GM18505 (cell line): ENCODE data around the gene ZNF526.
"Not testable (repeated sequence)": the region's sequence is repeated elsewhere in the genome, so short reads cannot be mapped to it uniquely, and the experiment has no call there.

Experiments used
- ATAC-seq: cut with Tn5 transposase; IDR thresholded peaks from one replicate; pipeline ENCODE4 v1.9.1; 2021; ENCODE audit not compliant: unreplicated experiment
- POLR2A ChIP-seq: IDR thresholded peaks from 4 replicates; pipeline ENCODE4 v1.6.1; 2011; ENCODE audit warnings: borderline replicate concordance; ENCODE audit not compliant: insufficient read depth, insufficient read length; ENCODE audit errors: extremely low read depth

ZNF526 gene

DNA sequence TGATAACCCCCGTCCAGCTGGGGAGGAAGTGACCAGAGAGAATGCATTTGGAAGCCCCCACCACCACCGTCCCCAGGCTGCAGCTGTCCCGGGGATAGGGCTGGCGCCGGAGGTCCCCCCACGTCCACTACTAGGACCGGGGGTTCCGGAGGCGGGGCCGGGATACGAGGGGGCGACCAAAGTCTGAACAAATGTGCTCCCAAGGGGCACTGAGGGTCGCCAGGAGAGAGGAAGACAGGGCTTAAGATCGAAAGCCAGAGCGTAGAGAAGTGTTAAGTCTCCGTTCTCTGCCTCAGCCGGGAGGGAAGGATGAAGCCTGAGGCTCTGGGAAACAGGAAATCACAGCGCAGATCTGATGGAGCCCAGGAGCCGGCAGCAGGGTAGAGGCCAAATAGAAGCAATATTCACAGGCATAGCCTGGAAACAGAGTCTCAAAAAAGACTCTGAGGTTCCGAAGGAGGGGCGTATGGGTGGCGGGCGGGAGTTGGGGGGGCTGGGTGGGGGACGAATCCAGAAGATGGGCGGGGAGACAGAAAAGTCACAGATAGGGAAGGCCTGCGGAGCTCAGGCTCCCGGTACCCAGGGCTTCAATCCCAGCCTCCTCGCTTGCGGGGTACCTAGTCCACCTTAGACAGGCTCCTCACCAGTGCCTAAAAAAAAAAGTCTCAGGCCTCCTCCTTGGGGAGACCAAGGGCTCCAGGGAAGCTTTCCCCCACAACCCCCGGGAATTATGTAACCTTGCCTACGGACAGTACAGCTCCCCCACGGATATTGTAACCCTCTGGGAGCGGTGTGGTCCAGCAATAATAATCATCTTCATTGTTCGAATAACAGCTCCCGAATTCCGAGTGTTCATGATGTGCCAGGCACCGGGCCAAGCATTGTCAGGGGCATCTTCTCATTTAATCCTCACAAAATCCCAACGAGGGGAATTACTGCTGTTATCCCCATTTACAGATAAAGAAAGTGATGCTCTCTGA is 35.9 kb downstream of the ZNF526 start:
- ATAC-seq: no peak
- no peak for TF ChIP-seq POLR2A

DNA sequence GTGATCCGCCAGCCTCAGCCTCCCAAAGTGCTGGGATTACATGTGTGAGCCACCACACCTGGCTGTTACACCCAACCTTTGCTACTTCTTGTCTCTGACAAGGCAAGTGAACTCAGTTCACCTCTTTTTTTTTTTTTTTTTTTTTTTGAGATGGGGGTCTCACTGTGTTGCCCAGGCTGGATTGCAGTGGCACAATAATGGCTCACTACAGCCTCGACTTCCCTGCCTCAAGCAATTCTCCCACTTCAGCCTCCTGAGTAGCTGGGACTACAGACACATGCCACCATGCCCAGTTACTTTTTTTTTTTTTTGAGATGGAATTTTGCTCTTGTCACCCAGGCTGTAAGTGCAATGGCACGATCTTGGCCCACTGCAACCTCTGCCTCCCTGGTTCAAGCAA is 37.7 kb downstream of the ZNF526 start:
- not testable (repeated sequence) for ATAC-seq

- ATAC-seq: no peak
- TF ChIP-seq POLR2A: no peak
Measured at GRCh38 chr19:42261763-42262162, 41.7 kb downstream of the ZNF526 start.

DNA sequence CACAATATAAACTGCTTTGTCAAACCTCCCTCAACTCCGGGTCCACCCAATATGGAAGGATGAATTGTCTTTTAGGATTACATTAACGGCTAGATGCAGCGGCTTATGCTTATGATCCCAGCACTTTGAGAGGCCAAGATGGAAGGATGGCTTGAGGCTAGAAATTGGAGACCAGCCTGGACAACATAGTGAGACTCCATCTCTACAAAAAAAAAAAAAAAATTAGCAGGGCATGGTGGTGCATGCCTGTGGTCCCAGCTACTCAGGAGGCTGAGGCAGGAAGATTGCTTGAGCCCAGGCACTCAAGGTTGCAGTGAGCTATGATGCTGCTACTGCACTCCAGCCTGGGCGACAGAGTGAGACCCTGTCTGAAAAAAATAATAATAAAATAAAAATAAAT is 46.0 kb downstream of the ZNF526 start:
- not testable (repeated sequence) for ATAC-seq

DNA sequence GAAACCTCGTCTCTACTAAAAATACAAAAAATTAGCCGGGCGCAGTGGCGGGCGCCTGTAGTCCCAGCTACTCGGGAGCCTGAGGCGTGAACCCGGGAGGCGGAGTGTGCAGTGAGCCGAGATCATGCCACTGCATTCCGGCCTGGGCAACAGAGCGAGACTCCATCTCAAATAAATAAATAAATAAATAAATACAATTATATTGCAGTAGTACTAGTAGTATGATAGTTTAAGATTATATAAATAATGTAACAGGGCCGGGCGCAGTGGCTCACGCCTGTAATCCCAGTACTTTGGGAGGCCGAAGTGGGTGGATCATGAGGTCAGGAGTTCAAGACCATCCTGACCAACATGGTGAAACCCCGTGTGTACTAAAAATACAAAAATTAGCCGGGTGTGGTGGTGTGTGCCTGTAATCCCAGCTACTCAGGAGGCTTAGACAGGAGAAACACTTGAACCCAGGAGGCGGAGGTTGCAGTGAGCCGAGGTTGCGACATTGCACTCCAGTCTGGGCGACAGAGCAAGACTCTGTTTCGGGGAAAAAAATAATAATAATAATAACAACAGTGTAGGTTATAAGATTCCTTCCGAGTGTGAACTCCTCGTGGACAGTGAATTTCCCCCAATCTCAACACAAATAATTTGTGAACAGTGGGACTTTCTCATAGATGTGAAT is 47.0 kb downstream of the ZNF526 start:
- not testable (repeated sequence) for ATAC-seq

- ATAC-seq: no peak
- TF ChIP-seq POLR2A: no peak
Measured at GRCh38 chr19:42267644-42268141, 47.6 kb downstream of the ZNF526 start.

DNA sequence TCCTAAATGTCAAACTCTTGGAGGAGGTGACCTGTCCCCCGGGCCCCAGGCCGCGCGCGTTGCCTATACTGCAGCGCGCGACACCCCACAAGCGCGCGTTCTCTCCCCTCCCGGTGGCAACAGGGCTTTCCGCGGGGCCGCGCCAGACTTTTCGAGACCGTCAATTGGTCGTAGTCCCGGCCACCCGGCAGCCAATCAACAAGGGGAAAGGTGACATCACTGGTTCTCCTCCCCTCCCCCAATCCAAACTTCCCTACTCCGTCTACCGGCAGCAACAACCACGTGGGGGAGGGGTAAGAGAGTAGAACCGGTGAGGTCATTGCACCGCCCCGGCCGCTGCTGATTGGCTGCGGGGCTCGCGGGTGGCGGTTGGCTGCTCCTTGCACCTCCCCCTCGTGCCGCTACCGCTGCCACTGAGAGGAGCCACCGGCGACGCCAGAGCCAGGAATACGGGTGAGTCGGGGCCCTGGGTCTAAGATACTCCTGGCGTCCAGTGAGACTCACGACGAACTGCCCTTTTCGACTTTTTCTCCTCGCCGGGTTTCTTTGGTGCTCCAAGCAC is 48.1 kb downstream of the ZNF526 start:
- peak; percentile 49 for TF ChIP-seq POLR2A
- ATAC-seq: peak; percentile 56

DNA sequence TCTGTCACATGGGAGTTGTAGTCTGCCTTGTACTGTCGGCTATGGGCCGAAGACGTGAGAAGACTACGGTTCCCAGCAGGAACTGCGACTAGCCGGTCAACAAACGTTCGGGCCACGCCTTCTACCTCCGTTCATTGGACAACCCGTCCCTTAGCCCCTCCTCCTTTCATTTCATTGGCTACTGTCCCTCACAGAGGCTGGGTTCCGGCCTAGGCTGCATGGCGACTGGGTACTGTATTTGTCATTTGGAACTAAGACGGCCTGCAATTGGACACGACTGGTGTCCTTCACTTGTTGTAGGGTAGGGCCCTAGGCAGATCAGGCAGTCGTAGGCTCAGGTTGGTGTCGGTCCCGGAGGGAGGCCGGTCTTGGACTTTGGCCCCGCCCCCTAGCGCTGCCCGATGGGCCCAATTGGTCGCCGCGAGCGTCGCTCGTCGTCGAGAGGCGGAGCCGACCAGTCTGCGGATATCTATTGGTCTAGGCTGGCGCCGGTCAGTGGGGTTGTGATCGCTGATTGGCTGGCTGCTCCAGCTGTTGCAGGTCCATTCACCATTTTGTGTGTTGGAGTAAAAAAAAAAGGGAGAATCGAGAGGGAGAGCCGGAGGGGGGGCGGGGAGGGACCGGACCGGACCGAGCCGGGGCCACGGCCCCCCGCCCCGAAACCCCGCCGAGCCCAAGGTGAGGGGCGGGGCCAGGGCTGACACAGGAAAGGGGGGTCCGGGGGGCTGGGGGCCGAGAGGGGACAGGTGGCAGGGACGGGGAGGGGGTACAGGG is 48.8 kb downstream of the ZNF526 start, which contains the start of gene CIC:
CIC (plus strand) TSS at position 549 of the 774 bp plus-strand sequence. CDS start 2,532 bp downstream, outside the sequence.
- ATAC-seq: peak; percentile 65
- TF ChIP-seq POLR2A: no peak

DNA sequence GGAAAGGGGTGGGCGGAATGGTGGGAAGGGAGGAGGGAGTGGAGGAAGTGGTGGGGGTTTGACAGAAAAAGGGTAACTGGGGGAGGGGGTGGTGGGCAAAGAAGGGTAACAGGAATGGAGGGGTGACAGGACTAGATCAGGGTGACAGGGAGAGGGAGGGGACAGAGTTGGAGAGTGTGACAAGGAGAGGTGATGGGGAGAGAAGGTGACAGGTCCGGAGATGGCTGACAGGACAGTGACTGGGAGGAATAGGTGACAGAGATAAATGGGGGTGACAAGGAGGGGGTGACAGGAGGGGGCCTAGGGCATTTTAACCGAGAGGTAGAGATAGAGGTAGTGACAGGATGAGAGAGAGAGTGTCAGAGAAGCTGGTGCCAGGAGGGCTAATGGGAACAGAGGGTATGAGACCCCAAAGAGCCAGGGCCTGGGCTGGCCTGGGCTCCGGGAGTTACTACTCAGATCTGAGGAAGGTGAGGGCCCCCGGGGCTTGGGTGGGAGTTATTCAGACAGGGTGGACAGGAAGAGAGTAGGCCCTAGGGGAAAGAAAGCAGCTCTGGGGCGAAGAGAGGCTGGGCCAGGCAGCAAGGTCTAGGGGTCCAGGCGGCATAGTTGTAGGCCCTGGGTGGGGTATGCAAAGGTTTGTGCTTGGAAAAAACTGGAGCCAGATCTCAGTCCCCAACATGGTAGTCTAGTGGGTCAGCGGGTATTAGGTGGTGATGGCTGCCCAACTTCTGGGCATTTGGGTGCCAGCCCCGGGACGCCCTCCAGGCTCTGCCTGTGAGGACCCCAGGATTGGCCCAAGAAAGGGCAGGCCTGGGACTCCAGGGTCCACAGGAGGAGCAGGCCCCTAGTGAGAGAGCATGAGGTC is 49.6 kb downstream of the ZNF526 start:
- TF ChIP-seq POLR2A: no peak
- ATAC-seq: no peak

- no peak for ATAC-seq
- TF ChIP-seq POLR2A: peak; percentile 57
Measured at GRCh38 chr19:42270346-42271044, 50.4 kb downstream of the ZNF526 start.

- TF ChIP-seq POLR2A: no peak
- ATAC-seq: no peak
Measured at GRCh38 chr19:42271045-42271419, 50.9 kb downstream of the ZNF526 start.

DNA sequence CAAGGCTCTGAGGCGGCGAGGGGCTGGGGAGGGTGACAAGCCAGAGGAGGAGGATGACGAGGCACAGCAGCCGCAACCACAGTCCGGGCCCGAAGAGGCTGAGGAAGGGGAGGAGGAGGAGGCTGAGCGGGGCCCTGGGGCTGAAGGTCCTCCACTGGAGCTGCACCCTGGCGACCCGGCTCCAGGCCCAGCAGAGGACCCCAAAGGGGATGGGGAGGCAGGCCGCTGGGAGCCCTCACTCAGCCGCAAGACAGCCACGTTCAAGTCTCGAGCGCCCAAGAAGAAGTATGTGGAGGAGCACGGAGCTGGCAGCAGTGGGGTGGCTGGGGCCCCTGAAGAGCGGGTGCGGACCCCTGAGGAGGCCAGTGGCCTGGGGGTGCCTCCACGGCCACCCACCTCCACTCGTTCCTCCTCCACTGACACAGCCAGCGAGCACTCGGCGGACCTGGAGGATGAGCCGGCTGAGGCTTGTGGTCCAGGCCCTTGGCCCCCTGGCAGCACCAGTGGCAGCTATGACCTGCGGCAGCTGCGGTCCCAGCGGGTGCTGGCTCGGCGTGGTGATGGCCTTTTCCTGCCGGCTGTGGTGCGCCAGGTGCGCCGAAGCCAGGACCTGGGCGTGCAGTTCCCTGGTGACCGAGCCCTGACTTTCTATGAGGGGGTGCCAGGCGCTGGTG is 51.9 kb downstream of the ZNF526 start:
- no peak for ATAC-seq
- no peak for TF ChIP-seq POLR2A

DNA sequence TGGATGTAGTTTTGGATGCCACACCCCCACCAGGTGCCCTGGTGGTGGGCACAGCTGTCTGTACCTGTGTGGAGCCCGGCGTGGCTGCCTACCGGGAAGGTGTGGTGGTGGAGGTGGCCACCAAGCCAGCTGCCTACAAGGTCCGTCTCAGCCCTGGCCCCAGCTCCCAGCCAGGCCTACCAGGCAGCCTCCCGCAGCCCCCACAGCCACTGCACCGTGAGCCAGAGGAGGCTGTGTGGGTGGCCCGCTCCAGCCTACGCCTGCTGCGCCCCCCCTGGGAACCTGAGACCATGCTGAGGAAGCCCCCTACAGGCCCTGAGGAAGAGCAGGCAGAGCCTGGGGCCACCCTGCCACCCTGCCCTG is 52.4 kb downstream of the ZNF526 start:
- ATAC-seq: no peak
- no peak for TF ChIP-seq POLR2A
